Peyer's patch (tissue), 4 donors: ENCODE data around the gene AP5S1. TPM values are rescaled to one million over a fixed set of nuclear protein-coding genes. Genes with fewer than 3 reads are reported as not detected.

Experiments
- DNase-seq, 3 donors: peaks; one replicate each; pipeline ENCODE4 v3.0.0-alpha.2; 2017 to 2019
- H3K27ac ChIP-seq, 4 donors: fragments of 200-600 bp; sonication (generic); one replicate each; pipeline ENCODE4 v1.5.1; 2016 to 2019
- H3K27me3 ChIP-seq, 2 donors: fragments of 200-600 bp; sonication (generic); one replicate each; pipeline ENCODE4 v1.5.1; 2019
- H3K36me3 ChIP-seq, 3 donors: fragments of 200-600 bp; sonication (generic); one replicate each; pipeline ENCODE4 v1.5.1; 2016 to 2019
- H3K4me1 ChIP-seq, 4 donors: fragments of 200-600 bp; sonication (generic); one replicate each; pipeline ENCODE4 v1.5.1; 2016 to 2019
- H3K4me3 ChIP-seq, 4 donors: fragments of 200-600 bp; sonication (generic); 1 replicate in 3 of 4; 2 replicates in 1 of 4; pipeline ENCODE4 v1.5.1; 2016 to 2019; ENCODE audit warnings: mild to moderate bottlenecking in 1 of 4
- H3K9me3 ChIP-seq, 4 donors: fragments of 200-600 bp; sonication (generic); one replicate each; pipeline ENCODE4 v1.5.1; 2016 to 2019; ENCODE audit warnings: mild to moderate bottlenecking in 1 of 4
- CTCF ChIP-seq, 6 experiments: fragments of 450-650 bp in 4 of 6; fragments of 200-600 bp in 2 of 6; sonication (generic) in 1 of 6; IDR thresholded peaks; one replicate each; pipeline ENCODE4 v1.5.1; 2017 to 2019; ENCODE audit warnings: antibody characterized with exemption in 6 of 6, mild to moderate bottlenecking in 3 of 6, moderate library complexity in 1 of 6
- POLR2A ChIP-seq, 2 donors: fragments of 450-650 bp; IDR thresholded peaks; one replicate each; pipeline ENCODE4 v1.5.1; 2017; ENCODE audit warnings: antibody characterized with exemption in 2 of 2, mild to moderate bottlenecking in 2 of 2, moderate library complexity in 2 of 2
- total RNA-seq, 4 donors: library from RNA; depleted of rRNA; stranded (reverse); fragments of >200 nt; gene quantifications; one replicate each; pipeline ENCODE4 v1.1.0, GENCODE V29; 2016

Gene AP5S1
- total RNA-seq, 4 donors from 2014 or later: 11.6 to 26.4 (median 22.5) TPM

- DNase-seq: no peak
- Histone ChIP-seq H3K4me3 (no peak overlapping the region), H3K36me3 (peaks cover 0 to 52% (median 0%) of the 10 kb centered on the region in 3 donors), H3K4me1 (peaks cover 19 to 56% (median 27%) of the 10 kb centered on the region in 4 donors), H3K27ac (no peak overlapping the region), H3K9me3 (no peaks in the 10 kb centered on the region), H3K27me3 (no peaks in the 10 kb centered on the region)
- TF ChIP-seq CTCF (IDR thresholded peaks at IDR 0.05) (no peak), POLR2A (IDR thresholded peaks at IDR 0.05) (no peak)
These were observed 17.7 kb upstream of the AP5S1 start for GRCh38 chr20:3802524-3803239.

GRCh38 chr20:3803289-3803688 is 17.1 kb upstream of the AP5S1 start:
- peak in 1 of 3 donors; percentile 39 for DNase-seq
- H3K4me1 ChIP-seq: peaks cover 19 to 58% (median 25%) of the 10 kb centered on the region in 4 donors
- H3K4me3 ChIP-seq: no peak overlapping the region
- peaks cover 0 to 52% (median 0%) of the 10 kb centered on the region in 3 donors for H3K36me3 ChIP-seq
- H3K27me3 ChIP-seq: no peaks in the 10 kb centered on the region
- TF ChIP-seq CTCF (IDR thresholded peaks at IDR 0.05): no peak
- TF ChIP-seq POLR2A (IDR thresholded peaks at IDR 0.05): no peak
- no peak overlapping the region for H3K27ac ChIP-seq
- no peaks in the 10 kb centered on the region for H3K9me3 ChIP-seq

GRCh38 chr20:3803854-3804253 is 16.5 kb upstream of the AP5S1 start:
- no peaks in the 10 kb centered on the region for H3K9me3 ChIP-seq
- TF ChIP-seq CTCF (IDR thresholded peaks at IDR 0.05): no peak
- TF ChIP-seq POLR2A (IDR thresholded peaks at IDR 0.05): no peak
- H3K27ac ChIP-seq: peak overlapping the region in 1 of 4 donors; percentile 94
- no peak overlapping the region for H3K4me3 ChIP-seq
- peak in 1 of 3 donors; percentile 32 for DNase-seq
- peaks cover 16 to 58% (median 22%) of the 10 kb centered on the region in 4 donors for H3K4me1 ChIP-seq
- peaks cover 0 to 52% (median 0%) of the 10 kb centered on the region in 3 donors for H3K36me3 ChIP-seq
- no peaks in the 10 kb centered on the region for H3K27me3 ChIP-seq

- no peak for DNase-seq
- Histone ChIP-seq H3K4me3 (no peak overlapping the region), H3K27me3 (no peaks in the 10 kb centered on the region), H3K36me3 (peaks cover 0 to 52% (median 0%) of the 10 kb centered on the region in 3 donors), H3K4me1 (peaks cover 14 to 54% (median 19%) of the 10 kb centered on the region in 4 donors), H3K27ac (peak overlapping the region in 3 of 4 donors; percentile 31 to 95 (median 94)), H3K9me3 (no peaks in the 10 kb centered on the region)
- TF ChIP-seq POLR2A (IDR thresholded peaks at IDR 0.05) (no peak), CTCF (IDR thresholded peaks at IDR 0.05) (no peak)
These were observed 16.0 kb upstream of the AP5S1 start for GRCh38 chr20:3804254-3804751.

GRCh38 chr20:3804781-3805180 is 15.6 kb upstream of the AP5S1 start:
- TF ChIP-seq POLR2A (IDR thresholded peaks at IDR 0.05) (no peak), CTCF (IDR thresholded peaks at IDR 0.05) (no peak)
- Histone ChIP-seq H3K27ac (peak overlapping the region in 3 of 4 donors; percentile 31 to 95 (median 94)), H3K4me3 (no peak overlapping the region), H3K27me3 (no peaks in the 10 kb centered on the region), H3K36me3 (peaks cover 0 to 52% (median 0%) of the 10 kb centered on the region in 3 donors), H3K9me3 (no peaks in the 10 kb centered on the region), H3K4me1 (peaks cover 10 to 49% (median 15%) of the 10 kb centered on the region in 4 donors)
- peak in 1 of 3 donors; percentile 39 for DNase-seq
